NCI-H2107 treated with DMSO at 0.1 percent for 48 hours (cell line): ENCODE measurements around the gene HSF5.
A peak's percentile ranks its signal among the peaks of the same experiment; 100 is the strongest.

Experiments
- DNase-seq: peaks from one replicate; lab custom pipeline; 2025; ENCODE audit not compliant: unreplicated experiment; lab: John Stamatoyannopoulos, UW

The HSF5 gene, protein sequence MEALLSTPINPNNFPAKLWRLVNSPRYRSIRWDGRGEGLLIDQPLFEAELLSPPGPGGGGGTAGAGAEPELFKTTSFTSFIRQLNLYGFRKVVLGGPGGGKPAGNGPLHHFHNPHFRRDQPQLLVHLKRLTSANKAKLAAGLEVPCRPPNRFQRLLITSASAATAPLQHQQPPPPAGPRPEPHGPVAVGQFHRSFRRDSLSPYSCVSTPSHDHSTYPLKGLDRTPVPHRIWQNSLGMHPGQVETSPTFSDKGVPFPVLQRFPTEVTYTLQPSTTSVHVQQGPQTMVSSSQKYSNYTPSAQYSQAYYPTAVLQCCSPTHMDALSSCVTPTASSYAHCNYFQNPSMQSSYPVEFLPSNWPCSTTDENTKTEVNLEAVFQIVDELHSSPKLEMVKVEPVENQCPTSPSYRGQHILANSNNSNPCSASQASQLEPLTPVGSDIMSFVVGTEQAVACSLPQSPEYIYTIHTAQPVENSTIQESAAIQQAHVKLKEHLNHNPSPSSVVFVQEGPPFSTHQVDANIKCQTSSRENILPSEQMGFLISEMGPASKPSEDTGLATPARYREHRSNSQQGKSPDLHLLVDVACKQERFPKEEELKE

DNA sequence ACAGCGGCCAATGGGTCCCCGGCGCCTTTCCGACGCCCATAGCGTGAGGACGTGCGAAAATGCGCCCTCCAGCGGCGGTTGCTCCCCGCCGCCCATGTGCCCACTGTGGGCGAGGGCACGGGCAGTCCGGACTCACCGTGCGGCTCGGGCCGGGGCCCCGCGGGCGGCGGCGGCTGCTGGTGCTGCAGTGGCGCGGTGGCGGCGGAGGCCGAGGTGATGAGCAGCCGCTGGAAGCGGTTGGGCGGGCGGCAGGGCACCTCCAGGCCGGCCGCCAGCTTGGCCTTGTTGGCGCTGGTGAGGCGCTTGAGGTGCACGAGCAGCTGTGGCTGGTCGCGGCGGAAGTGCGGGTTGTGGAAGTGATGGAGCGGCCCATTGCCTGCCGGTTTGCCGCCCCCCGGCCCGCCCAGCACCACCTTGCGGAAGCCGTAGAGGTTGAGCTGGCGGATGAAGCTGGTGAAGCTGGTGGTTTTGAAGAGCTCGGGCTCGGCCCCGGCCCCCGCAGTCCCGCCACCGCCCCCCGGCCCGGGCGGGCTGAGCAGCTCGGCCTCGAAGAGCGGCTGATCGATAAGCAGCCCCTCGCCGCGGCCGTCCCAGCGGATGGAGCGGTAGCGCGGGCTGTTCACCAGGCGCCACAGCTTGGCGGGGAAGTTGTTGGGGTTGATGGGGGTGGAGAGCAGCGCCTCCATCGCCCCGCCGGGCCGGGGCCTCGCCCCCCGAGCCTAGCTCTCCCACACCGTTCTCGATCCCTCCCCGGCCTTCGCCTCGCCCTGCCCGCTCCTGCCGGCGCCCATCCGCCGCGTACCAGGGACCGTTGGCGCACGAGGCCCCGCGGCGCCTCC is at the start of gene HSF5:
HSF5 (minus strand) TSS at position 820 of the 839 bp plus-strand sequence; CDS start at position 686, 134 bp downstream.
- DNase-seq, result no peak

DNA sequence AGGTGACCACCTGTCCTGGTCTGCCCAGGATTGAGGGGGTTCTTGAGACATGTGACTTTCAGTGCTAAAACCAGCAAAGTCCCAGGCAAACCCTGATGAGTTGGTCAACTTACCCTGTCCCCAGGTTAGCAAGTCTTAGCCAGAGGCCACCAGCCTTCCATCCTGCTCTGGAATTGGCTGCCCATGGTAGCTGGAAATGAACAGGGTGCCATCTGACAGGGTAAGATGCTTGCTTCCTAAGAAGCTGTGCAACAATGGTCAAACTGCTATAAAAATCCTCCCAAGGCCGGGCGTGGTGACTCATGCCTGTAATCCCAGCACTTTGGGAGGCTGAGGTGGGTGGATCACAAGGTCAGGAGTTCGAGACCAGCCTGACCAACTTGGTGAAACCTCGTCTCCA is 49.1 kb upstream of the HSF5 start:
- no peak for DNase-seq

DNA sequence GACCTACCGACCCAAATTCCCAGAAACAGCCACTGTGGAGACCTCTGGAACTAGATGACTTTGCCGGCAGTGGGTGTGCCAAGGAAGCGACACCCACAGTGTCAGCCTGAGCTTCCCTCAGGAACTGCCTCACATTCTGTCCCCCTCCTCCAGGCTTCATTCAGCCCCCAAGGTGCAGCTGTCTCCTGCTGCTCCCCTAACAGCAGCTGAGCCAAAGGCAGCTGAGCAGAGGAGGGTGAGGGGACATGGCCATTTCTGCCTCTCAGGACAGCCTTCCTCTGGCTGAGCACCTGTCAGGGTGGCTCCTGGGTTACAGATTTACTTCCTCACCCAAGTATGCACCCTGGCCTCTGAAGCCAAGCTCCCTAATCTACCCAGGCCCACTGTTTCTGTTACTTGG is 48.3 kb upstream of the HSF5 start:
- no peak for DNase-seq

DNA sequence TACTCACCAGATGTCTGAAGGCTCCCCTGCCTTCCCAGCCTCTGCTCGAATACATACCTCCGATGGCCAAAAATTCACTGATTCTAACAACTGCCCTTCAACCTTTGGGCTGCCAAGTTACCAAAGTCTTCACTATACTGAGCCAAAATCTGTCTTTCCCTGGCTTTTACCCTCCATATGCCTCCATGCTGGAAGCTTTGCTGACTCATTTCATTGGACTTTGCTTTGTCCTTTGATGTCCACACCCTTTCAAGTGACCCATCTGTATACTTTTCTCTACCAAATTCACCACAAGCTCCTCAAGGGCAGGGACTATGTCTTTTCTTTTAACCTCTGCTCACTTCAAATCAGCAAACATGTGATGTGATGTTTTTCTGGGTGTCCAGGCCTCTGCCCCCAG is 47.2 kb upstream of the HSF5 start:
- no peak for DNase-seq

DNA sequence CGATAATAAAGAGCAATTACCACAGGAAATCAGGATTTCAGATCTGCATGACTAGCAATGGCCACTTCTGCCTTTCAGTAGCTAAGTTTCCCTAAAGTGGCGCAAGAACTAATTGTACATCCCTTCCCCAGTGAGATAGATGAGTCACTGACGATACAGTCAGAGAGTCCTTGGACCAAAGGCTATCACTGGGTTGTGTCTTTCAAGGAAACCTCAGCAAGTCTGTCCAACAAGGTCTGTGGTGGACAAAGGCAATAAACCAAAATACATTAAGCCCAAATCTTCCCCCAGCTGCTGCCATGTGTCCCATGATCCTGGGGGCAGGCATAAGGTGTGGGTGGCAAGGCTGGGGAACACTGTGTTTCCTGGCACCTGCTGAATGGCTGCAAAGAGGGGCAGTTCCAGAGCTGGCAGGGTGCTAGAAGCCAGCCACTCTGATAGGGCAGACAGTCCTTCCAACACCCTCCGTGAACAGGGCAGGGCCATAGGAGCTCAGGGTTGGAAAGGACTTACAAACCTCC is 46.8 kb upstream of the HSF5 start:
- DNase-seq, result no peak

DNA sequence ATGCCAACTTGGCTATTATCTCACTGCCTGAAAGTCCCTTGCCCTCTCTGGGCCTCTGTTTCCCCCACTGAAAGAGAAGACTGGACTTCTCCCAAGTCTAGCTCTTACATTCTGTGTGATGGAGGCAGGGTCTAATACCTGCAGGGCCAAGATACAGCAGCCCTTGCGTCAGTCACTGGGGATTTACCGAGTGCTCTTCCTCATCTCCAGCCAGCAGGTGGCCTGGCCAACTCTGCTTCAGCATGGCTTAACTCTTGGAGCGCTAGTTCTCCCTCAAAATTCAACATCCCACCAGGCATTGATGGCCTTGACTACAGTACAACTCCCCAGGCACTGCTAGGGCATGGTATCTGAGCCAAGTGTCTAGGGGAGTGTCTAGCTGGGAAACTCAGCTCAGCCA is 46.1 kb upstream of the HSF5 start:
- no peak for DNase-seq

DNA sequence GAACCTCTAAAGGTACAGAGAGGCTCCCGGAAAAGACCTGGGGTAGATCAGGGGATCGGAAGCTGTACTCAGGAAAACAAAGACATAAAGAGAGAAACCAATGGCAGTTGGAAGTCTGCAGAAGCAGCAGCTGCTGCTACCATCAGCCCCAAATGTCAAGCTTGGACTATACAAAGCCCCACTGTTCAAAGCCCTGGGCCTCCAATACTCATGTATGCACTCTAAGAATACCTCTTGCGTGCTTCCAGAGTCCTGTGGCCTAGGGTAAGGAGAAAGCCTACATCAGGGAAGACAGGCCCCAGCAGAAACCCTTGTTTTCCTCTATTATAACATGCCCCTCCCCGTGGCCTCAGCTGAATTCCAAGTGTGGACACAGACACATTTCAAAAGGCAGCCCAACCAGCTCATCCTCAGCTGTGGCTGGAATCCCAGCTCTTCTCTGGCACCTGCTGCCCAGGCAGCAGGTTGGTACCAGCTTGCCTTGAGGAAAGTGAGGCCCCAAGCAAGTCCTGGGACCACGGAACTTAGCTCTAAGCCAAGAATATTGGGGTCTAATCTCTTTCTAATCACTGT is 45.5 kb upstream of the HSF5 start:
- no peak for DNase-seq

DNA sequence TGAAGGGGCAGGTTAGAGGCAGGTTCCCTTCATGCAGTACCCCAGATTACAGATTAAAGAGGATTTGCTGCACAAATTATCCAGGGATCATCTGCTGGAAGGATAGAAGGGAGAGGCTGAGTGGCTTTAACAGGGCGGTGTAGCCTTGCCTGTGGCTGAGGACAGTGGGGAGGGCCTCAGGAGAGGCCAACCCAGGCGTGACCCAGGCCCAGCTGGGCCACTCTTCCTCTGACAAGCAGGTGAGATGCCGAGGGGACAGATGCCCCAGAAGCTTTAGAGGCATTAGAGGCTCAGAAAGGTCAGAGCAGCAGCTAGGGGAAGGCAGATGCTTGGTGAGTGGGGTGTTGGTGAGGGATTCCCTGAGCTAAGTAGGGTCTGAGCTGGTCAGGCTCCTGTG is 44.3 kb upstream of the HSF5 start:
- DNase-seq, result no peak

DNA sequence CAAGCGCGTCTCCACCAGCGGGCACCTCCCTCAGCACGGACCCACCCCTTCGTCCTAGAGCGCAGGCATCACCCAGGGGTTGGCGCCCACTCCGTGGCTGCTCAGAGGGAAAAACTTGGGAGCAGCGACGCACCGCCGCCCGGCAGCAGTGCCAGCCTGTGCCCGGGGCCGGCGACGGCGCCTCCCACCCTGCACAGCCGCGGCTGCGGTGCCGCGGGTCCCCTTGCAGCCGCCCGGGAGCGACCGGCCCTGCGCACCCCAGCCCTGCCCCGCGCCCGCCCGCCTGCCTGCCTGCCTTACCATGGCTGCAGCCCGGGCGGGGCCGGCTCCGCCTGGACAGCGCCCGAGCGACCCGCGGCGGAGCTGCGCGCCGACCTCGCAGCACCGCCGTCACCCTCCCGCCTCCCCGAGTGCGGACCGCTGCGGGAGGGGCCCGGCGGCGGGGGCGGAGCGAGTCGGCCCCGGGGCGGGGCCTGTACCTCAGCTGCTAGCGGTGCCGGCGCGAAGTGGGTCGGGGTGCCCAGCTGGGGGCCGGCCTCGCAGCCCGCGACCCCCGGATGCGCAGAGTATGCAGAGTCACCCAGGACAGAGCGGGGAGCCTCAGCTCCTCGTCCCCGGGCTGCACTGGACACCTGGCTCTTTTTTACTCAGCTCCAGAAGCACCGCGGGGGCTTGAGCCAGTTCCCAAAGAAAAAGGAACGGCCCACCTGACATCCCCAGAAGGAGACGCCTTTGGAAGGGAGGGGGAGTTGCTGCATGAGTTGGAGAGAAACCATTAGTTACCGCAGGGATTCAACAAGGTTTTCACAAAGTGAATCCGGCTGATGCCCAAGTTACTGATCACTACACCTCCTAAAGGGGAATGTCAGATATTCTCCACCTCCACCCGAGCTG is 43.7 kb upstream of the HSF5 start:
- no peak for DNase-seq

DNA sequence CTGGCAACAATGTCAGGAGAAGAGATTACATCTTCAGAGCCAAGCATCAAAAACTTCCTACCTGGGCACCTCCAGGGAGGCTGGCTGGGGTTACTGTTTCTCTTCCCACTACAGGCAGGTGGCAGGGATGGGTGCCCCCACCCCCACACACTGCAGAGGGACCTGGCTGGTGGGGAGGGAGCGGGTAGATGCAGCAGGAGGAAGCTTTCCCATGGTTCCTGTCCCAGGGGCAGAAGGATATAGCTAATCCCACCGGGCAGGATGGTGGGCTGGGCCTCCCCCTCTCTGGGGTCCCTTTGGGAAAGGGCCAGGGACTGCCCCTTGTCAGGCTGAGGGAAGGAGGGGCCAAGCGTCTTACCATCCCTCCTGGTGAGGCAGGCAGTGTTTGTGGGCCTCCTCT is 42.9 kb upstream of the HSF5 start:
- no peak for DNase-seq

DNA sequence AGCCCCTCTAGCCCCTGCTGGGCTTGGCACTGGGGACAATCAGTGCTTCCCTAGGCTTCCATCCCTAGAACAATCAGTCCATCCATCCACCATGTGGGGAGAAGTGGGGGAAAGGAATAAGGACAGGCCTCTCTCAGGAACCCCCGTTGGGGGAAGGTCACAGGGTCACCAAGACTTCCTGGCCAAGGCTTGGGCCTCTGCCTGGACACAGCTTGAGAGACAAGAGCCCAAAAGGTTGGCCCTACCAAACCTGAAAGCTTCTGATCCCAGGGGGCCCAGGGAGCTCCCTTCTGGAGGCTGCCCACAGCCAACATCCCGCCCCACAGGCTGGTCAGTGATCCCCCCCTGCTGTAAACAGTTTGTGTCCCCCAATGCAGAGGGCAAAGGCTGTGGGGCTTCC is 42.4 kb upstream of the HSF5 start:
- DNase-seq, result no peak

DNA sequence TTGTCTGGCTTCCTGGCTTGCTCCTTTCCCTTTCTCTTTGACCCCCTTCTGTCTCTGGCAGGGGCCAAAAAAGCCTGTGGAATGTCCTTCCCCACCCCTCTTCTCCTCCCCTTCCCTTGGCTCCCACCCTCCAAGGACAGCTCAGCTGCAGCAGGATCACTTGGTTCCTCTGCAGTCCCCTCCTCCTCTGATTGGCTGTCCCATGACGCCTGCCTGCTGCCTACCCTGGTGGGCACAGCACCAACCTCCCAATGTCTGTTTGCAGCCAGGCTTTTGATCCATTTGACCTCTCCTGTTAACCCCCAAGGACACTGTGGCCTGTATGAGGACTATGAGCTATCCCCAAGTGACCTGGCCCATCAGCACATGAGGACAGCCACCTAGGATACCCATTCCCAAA is 41.1 kb upstream of the HSF5 start:
- no peak for DNase-seq

DNA sequence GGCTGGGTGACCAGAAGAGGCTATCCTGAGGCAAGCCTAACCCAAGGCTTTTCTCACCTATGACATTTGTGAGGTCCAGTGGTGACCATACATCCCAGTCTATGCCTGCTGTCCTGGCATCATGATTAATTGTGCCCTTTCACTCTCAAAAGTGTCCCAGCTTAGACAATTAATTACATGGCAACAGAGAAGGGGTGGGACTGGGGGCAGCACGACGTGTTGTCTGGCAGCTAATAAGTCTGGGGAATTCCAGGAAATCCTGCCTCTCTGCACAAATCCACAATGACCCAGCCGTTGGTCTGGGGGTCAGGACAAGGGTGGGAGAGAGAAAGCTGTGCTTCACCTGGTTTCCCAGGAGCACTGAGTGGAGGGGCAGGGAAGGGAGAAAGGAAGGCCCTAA is 40.2 kb upstream of the HSF5 start:
- DNase-seq, result no peak

DNA sequence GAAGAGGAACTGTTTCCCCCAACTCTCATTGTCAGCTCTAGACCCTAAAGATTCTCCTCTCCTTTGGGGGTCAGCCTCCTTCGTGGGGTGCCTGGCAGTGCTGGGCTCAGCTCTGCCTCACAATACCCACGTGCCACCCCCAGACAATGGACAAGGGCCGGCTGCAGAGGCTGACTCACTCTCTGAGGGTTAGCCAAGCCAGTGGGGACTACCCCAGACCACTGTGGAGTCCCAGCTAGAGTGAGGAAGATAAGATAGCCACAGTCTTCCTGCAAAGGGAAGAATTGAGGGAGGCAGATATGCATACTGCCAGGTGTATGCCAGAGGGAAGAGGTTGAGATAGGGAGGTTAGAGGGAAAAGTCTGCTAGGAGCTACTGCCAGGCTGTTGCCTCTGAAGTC is 39.7 kb upstream of the HSF5 start:
- DNase-seq, result no peak

DNA sequence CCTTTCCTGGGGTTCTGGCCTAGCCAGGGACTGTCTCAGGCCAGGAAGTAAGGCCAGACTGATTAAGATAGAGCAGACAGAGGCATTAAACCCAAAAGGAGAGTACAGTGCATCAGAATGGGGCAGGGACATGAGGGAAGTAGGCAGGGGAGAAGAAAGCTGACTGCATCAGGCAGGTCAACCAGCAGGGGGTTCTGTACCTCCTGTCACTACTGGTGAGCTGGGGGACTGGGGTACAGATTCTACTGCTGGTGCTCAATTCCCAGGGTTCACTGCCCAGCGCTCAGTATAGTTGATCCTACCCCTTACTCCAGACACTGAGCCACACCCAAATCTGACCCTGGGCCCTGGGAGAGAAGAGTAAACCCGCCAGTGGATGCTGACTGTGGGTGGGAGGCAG is 39.1 kb upstream of the HSF5 start:
- no peak for DNase-seq

DNA sequence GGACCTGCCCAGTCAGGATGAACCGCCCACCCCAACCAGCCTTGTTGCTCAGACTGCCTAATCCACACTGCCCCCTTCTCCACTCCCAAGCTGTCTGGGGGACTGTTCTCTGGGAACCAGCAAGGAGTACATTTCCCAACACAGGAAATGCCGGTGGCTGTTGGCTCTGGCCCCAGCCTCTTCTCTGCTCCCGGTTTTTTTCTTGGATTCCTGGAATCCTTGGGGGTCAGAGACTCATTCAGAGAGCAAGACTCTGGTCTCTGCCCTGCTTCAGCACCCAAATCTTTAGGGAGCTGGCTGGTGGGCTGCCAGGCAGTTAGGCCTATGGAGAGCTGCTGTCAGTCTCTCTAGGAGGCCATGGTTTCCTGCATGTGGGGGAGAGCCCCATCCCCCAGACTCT is 37.0 kb upstream of the HSF5 start:
- no peak for DNase-seq

DNA sequence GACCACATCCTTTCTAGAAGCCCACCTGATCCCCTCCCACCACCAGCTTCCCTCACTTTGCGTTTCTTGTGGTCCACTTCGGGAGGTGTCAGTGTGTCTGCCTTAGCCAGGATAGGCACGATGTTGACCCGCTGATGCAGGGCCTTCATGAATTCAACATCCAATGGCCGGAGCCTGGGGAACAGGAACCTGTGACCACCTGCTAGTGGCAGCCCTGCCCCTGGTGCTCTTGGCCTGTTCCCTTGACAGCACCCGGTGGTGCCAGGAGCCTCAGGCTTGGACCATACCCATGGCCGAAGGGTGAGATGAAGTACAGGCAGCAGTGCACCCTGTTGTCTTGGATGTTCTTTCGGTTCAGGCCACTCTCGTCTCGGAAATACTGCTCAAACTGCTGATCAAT is 33.5 kb upstream of the HSF5 start:
- DNase-seq, result no peak

DNA sequence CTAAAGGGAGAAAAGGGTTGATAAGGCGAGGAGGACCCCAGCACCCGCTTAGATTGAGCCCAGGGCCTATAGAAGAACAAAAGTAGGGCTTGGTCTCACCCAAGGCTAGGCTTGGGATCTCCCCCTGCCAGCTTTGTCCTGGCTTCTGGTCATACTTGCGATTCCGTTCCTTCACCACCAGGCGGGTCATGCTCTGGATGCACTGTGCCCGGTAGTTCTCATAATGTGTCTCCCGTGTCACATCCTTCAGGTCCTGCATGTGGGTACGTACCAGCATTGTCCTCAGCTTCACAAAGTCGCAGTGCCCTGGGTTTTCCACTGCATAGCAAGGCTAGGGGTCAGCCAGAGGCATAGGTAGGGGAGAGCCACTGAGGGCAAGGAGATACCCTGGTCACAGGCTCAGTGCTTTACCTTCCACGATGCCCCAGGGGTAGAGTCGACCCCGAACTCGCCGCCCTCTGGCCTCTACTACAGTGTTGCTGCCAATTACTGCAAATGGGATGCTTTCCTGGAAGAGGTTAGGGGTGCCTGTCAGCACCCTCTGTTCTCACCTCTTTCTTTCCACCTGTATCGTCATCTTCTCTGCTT is 32.7 kb upstream of the HSF5 start:
- DNase-seq, result no peak

DNA sequence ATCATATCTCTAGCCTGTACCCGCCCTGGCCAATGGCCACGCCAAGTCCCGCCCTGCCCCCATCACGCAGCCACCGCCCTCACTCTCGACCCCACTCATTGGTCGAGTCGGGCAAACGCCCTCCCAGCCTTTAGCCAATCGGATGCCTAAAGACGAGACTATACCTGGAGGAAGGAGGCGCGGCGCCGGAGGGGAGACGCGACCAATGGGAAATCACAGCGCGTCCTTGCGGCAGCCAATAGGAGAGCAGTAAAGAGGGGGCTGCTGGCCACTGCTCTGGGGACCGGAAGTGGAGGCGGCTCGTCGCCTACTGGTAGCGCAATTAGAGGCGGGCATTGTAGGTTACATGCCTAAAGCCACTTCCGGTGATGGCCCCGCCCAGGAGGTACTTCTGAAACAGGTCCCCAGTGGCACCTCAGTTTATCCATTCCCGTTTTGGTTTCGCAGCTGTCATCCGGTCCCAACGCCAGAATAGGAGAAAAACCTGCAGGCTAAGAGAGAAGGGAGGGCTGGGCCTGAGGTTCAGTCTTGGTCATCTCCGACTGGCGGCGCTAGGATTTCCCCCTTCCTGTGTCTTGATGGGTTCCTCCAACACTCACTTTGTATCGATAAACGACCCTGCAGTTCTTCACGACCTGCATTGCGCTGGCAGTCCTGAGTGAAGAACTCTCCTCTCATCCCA is 29.9 kb upstream of the HSF5 start:
- DNase-seq, result peak; percentile 100
